Renal cortex interstitium (tissue), 11 donors: ENCODE results near the gene PIEZO2. TPM values are rescaled to one million over a fixed set of nuclear protein-coding genes. Genes with fewer than 3 reads are reported as not detected.

ENCODE experiments used
- DNase-seq, 11 donors: peaks; one replicate each; pipeline ENCODE4 v3.0.0-alpha.2; 2013; ENCODE audit warnings: low read depth in 9 of 11, low spot score in 4 of 11; ENCODE audit errors: extremely low read depth in 1 of 11
- polyA plus RNA-seq, 3 donors: library from polyadenylated mRNA; unstranded; fragments of 120-200 nt; gene quantifications; one replicate each; pipeline ENCODE4 v1.2.1, GENCODE V29; 2013; ENCODE audit not compliant: insufficient read length in 3 of 3

Gene PIEZO2
- polyA plus RNA-seq, 3 donors, result 13.6 to 21.5 (median 17.9) TPM

GRCh38 chr18:10705786-10706185 lies 443.6 kb downstream of the PIEZO2 start:
- DNase-seq, result no peak

GRCh38 chr18:10705291-10705690 lies 444.1 kb downstream of the PIEZO2 start:
- DNase-seq, result no peak

- no peak for DNase-seq
These were observed 447.2 kb downstream of the PIEZO2 start for GRCh38 chr18:10702206-10702605.

DNA sequence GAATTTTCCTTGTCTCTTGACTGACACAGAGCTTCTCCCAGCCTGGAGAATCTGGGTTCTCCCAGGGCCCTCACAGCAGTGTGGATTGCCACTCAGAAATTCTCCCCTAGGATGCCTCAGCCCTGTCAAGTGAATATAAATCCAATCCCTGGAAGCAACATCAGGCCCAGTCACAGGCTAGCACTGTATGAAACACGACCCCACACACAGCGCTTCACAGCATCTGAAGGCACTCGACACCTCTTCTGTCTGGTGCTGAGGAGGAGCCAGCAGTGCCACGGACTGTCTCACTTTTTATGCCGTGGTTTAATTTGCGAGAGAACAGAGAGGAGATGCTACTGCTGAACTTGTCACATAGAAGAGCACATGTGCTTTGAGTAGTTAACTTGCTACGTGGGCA lies 459.0 kb downstream of the PIEZO2 start:
- no peak for DNase-seq

- DNase-seq, result no peak
These were observed 459.4 kb downstream of the PIEZO2 start for GRCh38 chr18:10690035-10690329.

DNA sequence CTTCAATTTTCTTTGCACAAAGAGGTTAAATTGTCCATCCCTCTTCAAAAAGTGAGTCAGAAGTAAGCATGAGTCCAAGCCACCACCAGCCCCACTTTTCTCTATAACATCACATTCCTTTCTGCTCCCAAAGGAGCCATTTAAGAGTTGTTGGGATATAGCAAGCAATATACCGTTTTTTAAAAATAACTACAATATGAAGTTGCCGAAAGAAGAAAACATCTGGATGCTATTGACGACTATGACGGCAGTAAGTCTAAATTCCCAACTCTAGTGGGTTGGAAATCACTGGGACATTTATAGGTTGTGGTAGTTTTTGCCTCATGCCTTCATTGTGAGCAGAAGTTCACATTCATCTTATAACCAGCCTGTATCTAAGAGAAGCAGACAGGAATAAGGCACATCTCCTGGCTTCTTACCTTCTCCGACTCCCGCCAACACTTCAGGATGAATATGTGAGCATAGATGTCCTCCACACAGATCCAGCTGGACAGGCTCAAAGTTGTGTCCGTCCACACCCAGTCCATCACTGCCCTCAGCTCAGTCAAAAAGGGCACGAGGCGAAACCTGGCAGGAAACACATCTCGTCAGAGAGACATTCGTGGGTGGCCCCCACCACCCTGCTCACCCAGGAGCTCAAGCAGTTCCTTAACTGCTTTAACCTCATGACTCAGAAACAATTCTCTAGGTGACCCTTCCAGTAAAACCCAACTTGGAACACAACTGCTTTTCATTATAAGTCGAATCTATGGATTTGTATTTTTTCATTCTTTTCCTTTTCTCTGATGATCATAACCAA lies 459.9 kb downstream of the PIEZO2 start:
- peak in 1 of 11 donors; percentile 23 for DNase-seq

- DNase-seq, result no peak
These were observed 460.6 kb downstream of the PIEZO2 start for GRCh38 chr18:10688766-10689165.

GRCh38 chr18:10687161-10687925 lies 462.0 kb downstream of the PIEZO2 start:
- DNase-seq, result no peak

DNA sequence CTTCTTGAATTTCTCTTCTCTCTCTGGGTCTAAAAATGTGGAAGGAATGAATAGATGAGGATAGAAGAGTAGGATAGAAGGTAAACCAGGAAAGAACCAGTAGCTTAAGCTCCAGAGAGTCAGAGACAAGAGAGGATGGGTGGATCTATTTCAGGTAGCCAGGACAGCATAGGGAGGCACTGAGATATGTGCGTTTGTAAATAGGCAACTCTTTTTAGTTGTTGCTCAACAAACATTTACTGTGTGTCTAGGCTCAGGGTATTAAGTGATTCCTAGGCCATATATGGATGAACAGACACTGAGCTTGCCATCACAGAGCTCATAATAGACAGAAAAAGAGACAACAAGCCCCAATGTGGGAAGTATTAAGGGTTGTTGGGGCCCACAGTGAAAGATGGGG lies 463.1 kb downstream of the PIEZO2 start:
- DNase-seq, result no peak

DNA sequence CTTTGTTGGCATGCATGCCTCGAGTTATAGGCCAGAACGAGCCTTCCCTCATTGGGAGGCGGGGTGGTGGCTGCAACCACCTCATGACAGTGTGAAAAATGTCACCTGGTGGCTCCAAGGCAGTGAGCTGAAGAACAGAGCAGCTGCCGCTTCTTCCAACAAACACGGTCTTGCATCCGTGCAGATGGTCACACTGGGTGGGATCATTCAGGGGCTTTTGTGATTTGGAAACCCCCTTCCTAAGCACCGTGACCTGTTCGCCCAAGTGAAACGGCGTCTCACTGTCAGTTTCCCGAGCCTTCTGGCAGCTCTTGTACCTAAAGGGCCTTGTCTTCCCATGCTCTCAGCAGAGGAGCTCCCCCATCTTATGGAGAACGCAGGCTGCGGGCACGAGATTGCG lies 463.9 kb downstream of the PIEZO2 start:
- DNase-seq, result no peak

GRCh38 chr18:10682368-10682714 lies 467.0 kb downstream of the PIEZO2 start:
- no peak for DNase-seq

DNA sequence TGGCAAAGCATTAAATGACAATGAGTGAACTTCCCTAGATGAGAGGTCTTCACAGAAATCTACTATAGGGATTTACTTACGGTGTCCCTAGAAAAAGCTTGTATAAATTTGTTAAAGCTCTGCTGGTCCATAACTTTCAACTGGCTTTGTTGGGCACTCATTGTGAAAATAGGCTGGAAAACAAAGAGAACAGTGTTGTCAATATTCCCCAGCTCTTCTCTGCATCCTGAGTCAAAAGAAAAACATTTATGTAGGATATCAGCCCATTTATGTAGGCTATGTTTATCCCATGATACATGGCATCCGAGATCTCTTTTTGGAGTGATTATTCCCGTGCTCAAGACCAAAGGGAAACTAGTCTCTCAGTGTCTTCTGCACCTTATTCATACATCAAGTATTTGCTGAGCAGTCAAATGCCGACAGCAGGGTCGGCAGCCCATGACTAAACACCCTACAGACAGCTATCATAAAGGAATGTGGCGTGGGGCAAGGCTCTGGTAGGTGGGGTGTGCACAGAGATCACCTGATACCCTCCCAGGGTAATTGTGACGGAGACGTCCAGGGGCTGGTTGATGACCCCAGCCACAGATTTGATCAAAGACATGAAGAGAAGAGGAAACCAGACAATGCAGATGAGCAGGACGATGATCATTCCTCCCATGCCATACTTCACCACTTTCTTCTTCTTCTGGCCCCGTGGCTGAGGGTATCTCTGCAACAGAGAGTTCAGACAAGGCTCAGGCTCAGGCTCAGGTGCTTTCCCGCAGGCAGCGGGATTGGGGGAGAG lies 467.6 kb downstream of the PIEZO2 start:
- no peak for DNase-seq

GRCh38 chr18:10680271-10680596 lies 469.1 kb downstream of the PIEZO2 start:
- DNase-seq, result no peak

DNA sequence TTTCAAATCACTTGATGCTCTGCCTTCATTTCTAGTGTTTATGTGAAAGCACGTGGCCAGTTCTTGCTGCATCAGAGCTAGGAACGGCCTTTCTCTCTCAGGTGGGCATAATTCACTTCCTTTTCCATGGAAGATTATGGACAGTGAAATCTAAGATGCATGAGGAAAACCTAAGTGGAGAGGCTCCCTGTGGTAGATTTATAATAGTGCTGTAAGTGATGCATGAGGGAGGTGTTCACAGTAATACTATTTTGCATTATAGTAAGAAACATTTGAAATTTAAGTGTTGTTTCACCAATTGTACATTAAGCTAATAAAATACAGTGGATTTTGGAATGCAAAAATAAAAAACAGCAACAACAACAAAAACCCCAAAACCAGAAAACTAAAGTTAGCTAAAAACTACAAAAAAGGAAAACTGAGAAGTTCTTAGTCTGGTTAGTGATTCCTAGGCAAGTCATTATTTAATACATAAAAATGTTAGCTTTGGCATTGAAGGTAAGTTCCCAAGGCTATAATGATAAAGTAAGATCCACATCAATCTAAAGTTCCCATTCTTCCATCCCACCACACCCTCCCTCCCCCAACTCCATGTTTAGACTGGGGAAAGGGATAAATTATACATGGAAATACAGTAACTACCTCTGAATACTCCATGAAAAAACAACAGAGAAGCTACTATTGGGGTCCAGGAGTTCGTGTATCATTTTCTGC lies 469.7 kb downstream of the PIEZO2 start:
- DNase-seq, result no peak

DNA sequence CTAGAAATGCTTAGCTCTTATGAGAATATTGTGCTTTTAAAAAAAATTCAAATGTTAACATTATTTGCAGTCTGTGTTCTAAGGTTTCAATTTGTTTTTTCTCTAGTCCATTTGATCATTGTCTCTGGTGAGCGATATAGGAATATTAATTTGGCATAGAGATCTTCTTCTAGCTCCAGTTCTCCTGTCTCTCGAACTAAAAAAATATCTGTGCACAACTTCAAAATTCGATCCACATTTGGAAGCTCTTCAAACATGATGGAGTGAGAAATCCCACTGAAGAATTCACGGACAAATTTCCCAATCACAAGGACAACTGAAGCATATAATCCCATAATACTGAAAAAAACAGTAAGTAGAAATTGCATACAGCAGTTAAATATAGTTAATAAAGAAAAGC lies 477.9 kb downstream of the PIEZO2 start:
- no peak for DNase-seq

DNA sequence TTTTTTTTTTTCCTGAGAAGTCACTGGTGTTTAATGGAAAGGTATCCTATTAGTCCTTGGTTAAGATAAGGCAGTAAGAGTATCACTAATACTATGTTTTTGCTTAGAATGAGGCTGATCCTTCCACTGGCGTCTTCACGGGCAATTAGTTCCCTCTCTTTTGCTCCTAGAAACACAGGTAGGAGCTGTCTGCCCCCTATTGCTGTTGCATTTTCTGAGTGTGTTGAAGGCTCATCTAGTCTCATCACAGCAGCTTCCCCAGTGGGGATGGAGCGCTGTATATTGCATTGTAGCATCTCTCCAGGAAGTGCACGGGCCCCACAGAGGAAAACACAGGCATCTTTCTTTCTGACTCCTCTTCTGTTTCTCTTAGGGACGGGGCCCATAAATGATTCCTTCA lies 478.5 kb downstream of the PIEZO2 start:
- no peak for DNase-seq

GRCh38 chr18:10669441-10670100 lies 479.8 kb downstream of the PIEZO2 start:
- DNase-seq, result no peak

DNA sequence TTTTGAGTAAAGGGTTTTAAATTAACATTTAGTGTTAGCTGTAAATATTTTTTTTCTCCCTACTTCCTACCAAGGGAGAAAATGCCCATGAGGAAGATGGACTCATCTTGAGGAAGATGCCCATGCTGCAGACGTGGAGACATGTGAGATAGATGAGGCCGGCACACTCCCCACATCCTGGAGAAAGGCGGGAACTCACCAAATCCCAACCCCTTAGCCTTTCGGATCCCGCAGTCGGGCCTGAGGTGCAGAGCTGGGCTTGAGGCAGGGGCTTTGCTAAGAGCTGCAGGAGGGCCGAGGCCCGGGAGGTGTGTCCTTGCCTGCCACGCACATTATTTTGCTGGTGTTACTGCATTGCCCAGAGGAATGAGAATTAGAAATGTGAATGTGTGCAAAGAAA lies 485.6 kb downstream of the PIEZO2 start:
- no peak for DNase-seq

GRCh38 chr18:10661317-10661716 lies 488.1 kb downstream of the PIEZO2 start:
- DNase-seq, result no peak
